Mesenchymal stem cell (in vitro differentiated cells and primary cell): ENCODE measurements around the gene PTCH1.
A peak's percentile ranks its signal among the peaks of the same experiment; 100 is the strongest.

ENCODE experiments used
- DNase-seq: peaks from one replicate; pipeline ENCODE4 v3.0.0-alpha.2; 2013
- H2AFZ ChIP-seq: one replicate; pipeline ENCODE4 v1.6.1; 2013; ENCODE audit warnings: low read depth, mild to moderate bottlenecking, control low read depth, inconsistent platforms, low read length, moderate library complexity
- H2AK5ac ChIP-seq: 2 replicates; pipeline ENCODE4 v1.6.1; 2013; ENCODE audit warnings: low read length, moderate library complexity, mild to moderate bottlenecking, inconsistent platforms; ENCODE audit not compliant: severe bottlenecking
- H2BK120ac ChIP-seq: one replicate; pipeline ENCODE4 v1.6.1; 2013; ENCODE audit warnings: low read depth, mild to moderate bottlenecking, inconsistent platforms, low read length, moderate library complexity
- H2BK12ac ChIP-seq, 2 experiments: one replicate each; pipeline ENCODE4 v1.6.1; 2013; ENCODE audit warnings: inconsistent platforms in 2 of 2, low read length in 2 of 2, mild to moderate bottlenecking in 2 of 2, moderate library complexity in 2 of 2, control low read depth in 1 of 2
- H2BK15ac ChIP-seq: one replicate; pipeline ENCODE4 v1.6.1; 2013; ENCODE audit warnings: mild to moderate bottlenecking, low read depth, inconsistent platforms; ENCODE audit not compliant: poor library complexity, severe bottlenecking
- H2BK5ac ChIP-seq: 2 replicates; pipeline ENCODE4 v1.6.1; 2013; ENCODE audit warnings: low read depth, mild to moderate bottlenecking, low read length, control low read depth, inconsistent platforms; ENCODE audit not compliant: poor library complexity, severe bottlenecking
- H3K14ac ChIP-seq, 2 experiments: one replicate each; pipeline ENCODE4 v1.6.1; 2013; ENCODE audit warnings: inconsistent platforms in 2 of 2, low read length in 2 of 2, control low read depth in 1 of 2, mild to moderate bottlenecking in 1 of 2, moderate library complexity in 1 of 2
- H3K18ac ChIP-seq, 2 experiments: one replicate each; pipeline ENCODE4 v1.6.1; 2013; ENCODE audit warnings: inconsistent platforms in 2 of 2, low read length in 2 of 2, control low read depth in 1 of 2, low read depth in 1 of 2, mild to moderate bottlenecking in 1 of 2
- H3K23ac ChIP-seq, 2 experiments: one replicate each; pipeline ENCODE4 v1.6.1; 2013; ENCODE audit warnings: inconsistent platforms in 2 of 2, low read length in 2 of 2, mild to moderate bottlenecking in 2 of 2, moderate library complexity in 2 of 2, control low read depth in 1 of 2
- H3K27ac ChIP-seq: 2 replicates; pipeline ENCODE4 v1.5.1; 2013; ENCODE audit warnings: mild to moderate bottlenecking, moderate library complexity, low read length, control low read depth, inconsistent platforms; ENCODE audit not compliant: poor library complexity, severe bottlenecking
- H3K27me3 ChIP-seq, 2 experiments: 2 replicates each; pipeline versions ENCODE4 v1.6.1 to v1.7.0; 2013; ENCODE audit warnings: low read length in 2 of 2, mild to moderate bottlenecking in 2 of 2, moderate library complexity in 2 of 2, control low read depth in 1 of 2, inconsistent platforms in 1 of 2; ENCODE audit not compliant: control insufficient read depth in 1 of 2, insufficient read depth in 1 of 2
- H3K36me3 ChIP-seq, 2 experiments: 2 replicates each; pipeline versions ENCODE4 v1.6.1 to v1.7.0; 2013; ENCODE audit warnings: low read length in 2 of 2, control low read depth in 1 of 2, inconsistent platforms in 1 of 2, low read depth in 1 of 2, mild to moderate bottlenecking in 1 of 2; ENCODE audit not compliant: insufficient read depth in 2 of 2, control insufficient read depth in 1 of 2
- H3K4ac ChIP-seq, 2 experiments: one replicate each; pipeline ENCODE4 v1.6.1; 2013; ENCODE audit warnings: inconsistent platforms in 2 of 2, low read length in 2 of 2, mild to moderate bottlenecking in 2 of 2, moderate library complexity in 2 of 2, control low read depth in 1 of 2, low read depth in 1 of 2
- H3K4me1 ChIP-seq: 2 replicates; pipeline ENCODE4 v1.6.1; 2013; ENCODE audit warnings: low read depth, low read length, control low read depth; ENCODE audit not compliant: control insufficient read depth, insufficient read depth
- H3K4me2 ChIP-seq: 2 replicates; pipeline ENCODE4 v1.6.1; 2013; ENCODE audit warnings: low read length, mild to moderate bottlenecking, inconsistent platforms; ENCODE audit not compliant: poor library complexity, severe bottlenecking
- H3K4me3 ChIP-seq, 2 experiments: 2 replicates each; pipeline versions ENCODE4 v1.5.1 to v1.7.0; 2013; ENCODE audit warnings: low read length in 2 of 2, mild to moderate bottlenecking in 2 of 2, control low read depth in 1 of 2, low read depth in 1 of 2; ENCODE audit not compliant: insufficient read depth in 1 of 2
- H3K79me1 ChIP-seq: replicated peaks from 2 replicates; pipeline ENCODE4 v1.6.1; 2013; ENCODE audit warnings: mild to moderate bottlenecking, control low read depth, low read length, inconsistent platforms; ENCODE audit not compliant: poor library complexity, severe bottlenecking
- H3K9ac ChIP-seq: 2 replicates; pipeline ENCODE4 v1.7.0; 2013; ENCODE audit warnings: mild to moderate bottlenecking, low read length, moderate library complexity
- H3K9me3 ChIP-seq: 2 replicates; pipeline ENCODE4 v1.7.0; 2013; ENCODE audit warnings: mild to moderate bottlenecking, low read length; ENCODE audit not compliant: control insufficient read depth
- H4K8ac ChIP-seq: one replicate; pipeline ENCODE4 v1.6.1; 2013; ENCODE audit warnings: inconsistent platforms, mild to moderate bottlenecking, low read length, moderate library complexity
- H4K91ac ChIP-seq: one replicate; pipeline ENCODE4 v1.6.1; 2013; ENCODE audit warnings: mild to moderate bottlenecking, low read length, inconsistent platforms
- WGBS: methylation state at CpG from one replicate; pipeline ENCODE4 v1.1.7; 2013; ENCODE audit warnings: mixed read lengths; 5-methylcytosine and 5-hydroxymethylcytosine counted together

PTCH1 gene

DNA sequence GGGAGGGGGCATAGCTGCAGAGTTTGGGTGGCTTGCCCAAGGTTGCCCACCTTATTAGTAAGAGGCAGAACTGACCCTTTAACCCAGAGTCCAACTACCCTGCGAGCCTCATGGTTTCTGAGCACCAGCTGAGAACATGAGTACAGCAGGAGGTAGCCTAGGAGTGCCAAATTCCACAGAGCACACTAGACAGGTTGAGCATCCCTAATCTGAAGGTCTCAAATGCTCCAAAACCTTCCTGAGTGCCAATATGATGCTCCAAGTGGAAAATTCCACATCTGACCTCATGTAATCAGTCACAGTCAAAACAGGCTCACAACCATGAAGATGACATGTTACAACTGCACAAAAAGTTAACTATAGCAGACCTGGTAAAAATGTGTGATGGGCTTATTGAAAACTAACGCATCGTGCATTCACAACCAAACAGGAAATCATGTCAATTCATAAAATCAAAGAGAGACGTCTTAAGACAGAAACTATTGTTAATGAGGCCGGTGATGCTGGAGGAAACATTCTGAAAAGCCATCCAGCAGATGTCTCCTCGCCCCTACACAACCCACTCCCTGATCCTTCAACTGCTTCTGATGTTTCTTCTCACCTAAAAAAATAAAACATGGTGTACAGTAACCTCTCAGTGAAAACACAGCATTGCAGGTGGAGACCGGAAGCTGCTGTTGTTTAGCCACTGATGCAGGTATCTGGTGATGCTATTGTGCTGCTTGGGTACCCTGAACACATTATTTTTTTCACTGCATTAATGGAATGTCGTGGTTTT, 25.0 kb downstream of the PTCH1 start:
- H2BK15ac ChIP-seq: no peak overlapping the region
- no peak overlapping the region for H3K9ac ChIP-seq
- H3K23ac ChIP-seq: no peak overlapping the region
- no peak overlapping the region for H3K18ac ChIP-seq
- H2BK5ac ChIP-seq: no peak overlapping the region
- H2BK120ac ChIP-seq: no peak overlapping the region
- no peak overlapping the region for H4K91ac ChIP-seq
- peaks cover 6% of the 10 kb centered on the region for H3K4me1 ChIP-seq
- no peaks in the 10 kb centered on the region for H3K9me3 ChIP-seq
- no peak overlapping the region for H2BK12ac ChIP-seq
- no peak overlapping the region for H3K4me2 ChIP-seq
- peaks cover 0 to 8% of the 10 kb centered on the region in 2 experiments for H3K36me3 ChIP-seq
- no peak overlapping the region for H4K8ac ChIP-seq
- no peak overlapping the region for H3K4me3 ChIP-seq
- H3K27me3 ChIP-seq: no peaks in the 10 kb centered on the region
- H3K4ac ChIP-seq: no peak overlapping the region
- no peak overlapping the region for H3K27ac ChIP-seq
- no peak for DNase-seq
- WGBS: 95% methylated on average over 8 of the region's 8 CpGs
- peaks cover 57% of the 10 kb centered on the region for H3K79me1 ChIP-seq
- no peak overlapping the region for H2AFZ ChIP-seq
- H2AK5ac ChIP-seq: no peak overlapping the region
- H3K14ac ChIP-seq: no peak overlapping the region

DNA sequence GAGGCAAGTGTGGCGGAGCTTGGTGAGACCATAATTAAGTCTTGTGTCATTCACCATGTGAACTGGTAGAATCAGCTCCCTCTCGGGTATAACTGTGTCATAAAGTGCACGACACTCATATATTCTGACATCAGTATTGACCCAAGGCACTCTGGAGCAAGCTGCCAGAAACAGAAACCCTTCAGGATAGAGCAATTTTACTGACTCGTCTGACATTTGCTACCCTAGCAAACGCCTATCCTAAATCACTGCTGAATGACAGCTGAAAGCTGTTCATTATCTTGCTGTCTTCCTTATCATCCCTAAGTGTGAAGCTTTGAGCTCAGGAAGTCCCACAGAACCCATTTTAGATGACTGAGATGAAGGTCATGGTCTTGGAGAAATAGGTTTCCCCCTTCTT, 27.8 kb downstream of the PTCH1 start:
- H3K27ac ChIP-seq: no peak overlapping the region
- no peak overlapping the region for H2AK5ac ChIP-seq
- H2BK12ac ChIP-seq: no peak overlapping the region
- WGBS: 38% methylated on average over 5 of the region's 5 CpGs
- H2BK15ac ChIP-seq: no peak overlapping the region
- H3K4ac ChIP-seq: no peak overlapping the region
- H3K4me1 ChIP-seq: peaks cover 1% of the 10 kb centered on the region
- H3K79me1 ChIP-seq: peaks cover 57% of the 10 kb centered on the region
- H4K8ac ChIP-seq: no peak overlapping the region
- H2BK120ac ChIP-seq: no peak overlapping the region
- H4K91ac ChIP-seq: no peak overlapping the region
- no peak overlapping the region for H3K23ac ChIP-seq
- no peak overlapping the region for H3K9ac ChIP-seq
- no peak overlapping the region for H2BK5ac ChIP-seq
- H3K4me3 ChIP-seq: no peak overlapping the region
- peak overlapping the region in 1 of 2 experiments; percentile 8 for H3K18ac ChIP-seq
- H2AFZ ChIP-seq: no peak overlapping the region
- no peak for DNase-seq
- no peaks in the 10 kb centered on the region for H3K9me3 ChIP-seq
- no peak overlapping the region for H3K4me2 ChIP-seq
- peak overlapping the region in 1 of 2 experiments; percentile 14 for H3K14ac ChIP-seq
- H3K36me3 ChIP-seq: peaks cover 0 to 1% of the 10 kb centered on the region in 2 experiments
- H3K27me3 ChIP-seq: no peaks in the 10 kb centered on the region

DNA sequence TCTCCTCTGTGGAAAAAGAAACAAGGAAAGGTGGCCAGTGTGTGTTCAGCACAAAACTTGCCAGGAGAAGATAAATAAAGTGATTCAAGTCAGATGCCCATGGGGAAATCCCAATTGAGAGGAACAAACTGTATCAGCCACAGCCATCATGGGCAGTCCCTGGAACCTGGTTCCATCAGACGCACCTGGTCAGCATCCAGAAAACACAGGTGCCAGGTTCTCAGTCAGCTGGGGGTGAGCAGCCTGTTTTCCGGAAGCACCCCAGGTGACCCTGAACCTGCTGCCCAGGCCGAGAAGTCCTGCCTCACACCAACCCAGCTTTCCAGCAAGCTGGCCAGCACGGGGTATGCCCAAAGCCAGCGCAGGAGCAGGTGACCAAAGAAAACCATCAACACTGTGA, 30.5 kb downstream of the PTCH1 start:
- Histone ChIP-seq H2BK5ac (no peak overlapping the region), H2AFZ (no peak overlapping the region), H2BK12ac (peak overlapping the region in 1 of 2 experiments; percentile 86), H3K27ac (no peak overlapping the region), H3K36me3 (no peaks in the 10 kb centered on the region), H3K23ac (no peak overlapping the region), H4K8ac (peak overlapping the region; percentile 84), H2BK15ac (no peak overlapping the region), H3K9me3 (no peaks in the 10 kb centered on the region), H3K4me3 (no peak overlapping the region), H3K4me2 (no peak overlapping the region), H3K4ac (peak overlapping the region in 1 of 2 experiments; percentile 19), H2AK5ac (no peak overlapping the region), H4K91ac (peak overlapping the region; percentile 65), H3K14ac (peak overlapping the region in 1 of 2 experiments; percentile 68), H3K18ac (peak overlapping the region; percentile 28 to 84), H2BK120ac (no peak overlapping the region), H3K27me3 (no peaks in the 10 kb centered on the region), H3K4me1 (no peaks in the 10 kb centered on the region), H3K79me1 (peaks cover 46% of the 10 kb centered on the region), H3K9ac (no peak overlapping the region)
- DNase-seq: no peak
- 97% methylated on average over 5 of the region's 5 CpGs for WGBS

DNA sequence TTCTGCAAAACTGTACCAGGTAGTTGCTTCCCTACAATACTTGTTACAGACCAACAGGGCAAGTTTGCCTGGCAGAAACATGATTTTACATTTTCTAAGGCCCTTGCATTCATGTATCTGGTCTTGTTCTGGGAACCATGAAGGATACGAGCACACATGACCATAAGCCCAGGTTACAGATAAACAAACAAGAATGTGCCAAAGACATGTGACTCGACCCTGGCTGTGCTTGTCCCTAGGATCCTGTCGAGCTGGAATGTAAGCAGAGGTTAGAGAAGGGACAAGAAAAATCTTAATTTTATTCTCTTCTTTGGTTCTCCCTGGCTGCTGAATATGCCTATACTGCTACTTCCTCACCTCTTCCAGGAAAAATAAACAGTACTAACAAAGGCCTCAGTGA, 32.5 kb downstream of the PTCH1 start:
- H3K9ac ChIP-seq: no peak overlapping the region
- no peak overlapping the region for H2BK15ac ChIP-seq
- H2BK120ac ChIP-seq: no peak overlapping the region
- no peak overlapping the region for H3K18ac ChIP-seq
- H2BK5ac ChIP-seq: no peak overlapping the region
- H3K27ac ChIP-seq: no peak overlapping the region
- H3K14ac ChIP-seq: peak overlapping the region in 1 of 2 experiments; percentile 7
- H4K91ac ChIP-seq: no peak overlapping the region
- H2AFZ ChIP-seq: no peak overlapping the region
- H3K4me2 ChIP-seq: no peak overlapping the region
- WGBS: 64% methylated on average over 1 of the region's 3 CpGs
- no peak for DNase-seq
- no peaks in the 10 kb centered on the region for H3K27me3 ChIP-seq
- no peak overlapping the region for H3K4me3 ChIP-seq
- H3K36me3 ChIP-seq: peaks cover 3 to 10% of the 10 kb centered on the region in 2 experiments
- no peak overlapping the region for H4K8ac ChIP-seq
- no peaks in the 10 kb centered on the region for H3K9me3 ChIP-seq
- H3K79me1 ChIP-seq: peaks cover 41% of the 10 kb centered on the region
- no peak overlapping the region for H3K23ac ChIP-seq
- peak overlapping the region in 1 of 2 experiments; percentile 39 for H2BK12ac ChIP-seq
- no peak overlapping the region for H2AK5ac ChIP-seq
- H3K4ac ChIP-seq: no peak overlapping the region
- peaks cover 1% of the 10 kb centered on the region for H3K4me1 ChIP-seq
